RCC 7860 (cell line): Measurements from ENCODE around the gene MYO18B.

Experiments used
- DNase-seq: peaks from one replicate; pipeline ENCODE4 v3.0.0-alpha.2; 2015; ENCODE audit warnings: low spot score
- FAIRE-seq: peaks from 2 replicates; lab custom pipeline; 2012; peaks lifted over from hg19 to GRCh38; lab: Jason Lieb, UNC

Gene MYO18B

GRCh38 chr22:25772288-25772687 lies 30.3 kb downstream of the MYO18B start:
- FAIRE-seq (no peak), DNase-seq (no peak)

- DNase-seq: no peak
- no peak for FAIRE-seq
These were observed 32.6 kb downstream of the MYO18B start for GRCh38 chr22:25774575-25775026.

DNA sequence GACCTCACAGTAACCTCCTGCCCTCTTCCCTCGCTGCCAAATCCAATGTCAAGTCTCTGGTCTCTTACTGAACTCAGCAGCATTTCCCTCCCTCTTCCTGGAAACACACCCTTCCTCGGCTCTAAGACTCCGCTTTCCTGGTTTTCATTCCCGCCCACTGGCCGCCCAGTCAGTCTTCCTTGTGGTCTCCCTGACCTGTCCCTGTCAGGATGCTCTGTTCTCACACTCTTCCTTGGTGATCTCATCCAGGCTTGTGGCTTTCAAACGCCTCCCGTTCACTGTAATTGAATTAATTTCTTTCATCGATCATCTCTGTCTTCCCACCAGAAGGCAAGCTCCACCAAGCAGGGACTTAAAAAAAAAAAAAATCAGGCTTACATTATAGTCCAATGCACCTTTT lies 33.5 kb downstream of the MYO18B start:
- peak; percentile 59 for DNase-seq
- no peak for FAIRE-seq

GRCh38 chr22:25777411-25777810 lies 35.4 kb downstream of the MYO18B start:
- DNase-seq (no peak), FAIRE-seq (no peak)

DNA sequence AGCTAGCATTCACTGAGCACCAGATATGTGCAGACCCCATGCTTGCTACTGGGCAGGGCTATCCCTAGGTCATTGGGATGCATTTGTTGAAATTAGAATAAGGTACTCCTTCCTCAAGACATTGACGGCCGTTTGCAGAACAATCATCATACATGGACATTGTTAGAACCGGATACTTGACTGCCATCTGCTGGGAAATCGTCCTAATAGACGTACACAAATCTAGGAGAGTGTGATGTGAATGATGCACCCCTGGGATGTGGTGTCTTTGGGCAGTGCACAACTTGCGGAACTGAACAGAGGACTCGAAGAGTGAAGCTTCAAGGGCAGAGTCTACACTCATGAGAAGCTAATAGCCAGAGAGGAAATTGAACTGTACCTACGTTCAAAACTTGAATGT lies 35.9 kb downstream of the MYO18B start:
- FAIRE-seq (no peak), DNase-seq (peak; percentile 38)

- FAIRE-seq (no peak), DNase-seq (no peak)
These were observed 37.4 kb downstream of the MYO18B start for GRCh38 chr22:25779426-25779825.

DNA sequence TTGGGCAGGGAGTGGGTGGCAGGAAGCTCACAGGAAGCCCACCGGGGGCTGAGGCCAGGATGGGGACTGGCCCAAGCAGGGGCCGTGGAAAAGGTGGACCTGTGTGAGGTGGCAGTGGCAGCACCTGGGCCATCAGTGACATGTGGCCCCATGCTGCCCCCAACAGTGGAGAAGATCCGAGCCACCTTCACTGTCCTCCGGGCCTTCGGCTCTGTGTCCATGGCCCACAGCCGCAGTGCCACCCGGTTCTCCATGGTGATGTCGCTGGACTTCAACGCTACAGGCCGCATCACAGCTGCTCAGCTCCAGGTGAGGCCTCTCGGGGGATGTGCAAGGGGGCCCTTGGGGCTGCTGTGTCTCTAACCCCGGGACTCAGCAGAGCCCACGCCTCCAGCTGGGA lies 37.9 kb downstream of the MYO18B start:
- FAIRE-seq: no peak

GRCh38 chr22:25780673-25781072 lies 38.7 kb downstream of the MYO18B start:
- no peak for DNase-seq
- FAIRE-seq: no peak

More for the DNA sequence above, 37.9 kb downstream of the MYO18B start:
- no peak for DNase-seq

- no peak for FAIRE-seq
- DNase-seq: no peak
These were observed 39.8 kb downstream of the MYO18B start for GRCh38 chr22:25781801-25782200.

GRCh38 chr22:25782831-25783230 lies 40.8 kb downstream of the MYO18B start:
- DNase-seq (no peak), FAIRE-seq (no peak)

- DNase-seq: no peak
- no peak for FAIRE-seq
These were observed 41.9 kb downstream of the MYO18B start for GRCh38 chr22:25783856-25784255.

GRCh38 chr22:25786165-25786564 lies 44.2 kb downstream of the MYO18B start:
- FAIRE-seq (no peak), DNase-seq (no peak)

DNA sequence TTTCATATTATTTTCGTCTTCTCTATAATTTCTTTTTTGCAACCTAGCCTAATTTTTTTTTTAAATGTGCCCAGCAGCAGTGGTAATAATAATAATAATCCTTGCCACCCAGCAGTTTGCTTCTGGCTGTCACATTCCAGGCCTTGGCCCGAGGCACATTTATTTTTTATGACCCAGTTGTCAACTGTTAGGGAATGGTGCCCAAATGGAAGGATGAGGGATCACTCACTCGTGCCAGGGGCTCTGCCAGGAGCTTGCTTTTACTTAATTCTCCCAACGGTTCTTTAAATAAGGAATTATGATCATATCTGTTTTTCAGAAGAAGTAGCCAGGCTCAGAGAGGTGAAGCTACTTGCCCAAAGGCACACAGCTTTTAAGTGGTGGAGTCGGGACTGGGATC lies 49.6 kb downstream of the MYO18B start:
- FAIRE-seq: no peak

GRCh38 chr22:25795478-25795877 lies 53.5 kb downstream of the MYO18B start:
- no peak for FAIRE-seq
- no peak for DNase-seq

More for the DNA sequence above, 49.6 kb downstream of the MYO18B start:
- DNase-seq: no peak

DNA sequence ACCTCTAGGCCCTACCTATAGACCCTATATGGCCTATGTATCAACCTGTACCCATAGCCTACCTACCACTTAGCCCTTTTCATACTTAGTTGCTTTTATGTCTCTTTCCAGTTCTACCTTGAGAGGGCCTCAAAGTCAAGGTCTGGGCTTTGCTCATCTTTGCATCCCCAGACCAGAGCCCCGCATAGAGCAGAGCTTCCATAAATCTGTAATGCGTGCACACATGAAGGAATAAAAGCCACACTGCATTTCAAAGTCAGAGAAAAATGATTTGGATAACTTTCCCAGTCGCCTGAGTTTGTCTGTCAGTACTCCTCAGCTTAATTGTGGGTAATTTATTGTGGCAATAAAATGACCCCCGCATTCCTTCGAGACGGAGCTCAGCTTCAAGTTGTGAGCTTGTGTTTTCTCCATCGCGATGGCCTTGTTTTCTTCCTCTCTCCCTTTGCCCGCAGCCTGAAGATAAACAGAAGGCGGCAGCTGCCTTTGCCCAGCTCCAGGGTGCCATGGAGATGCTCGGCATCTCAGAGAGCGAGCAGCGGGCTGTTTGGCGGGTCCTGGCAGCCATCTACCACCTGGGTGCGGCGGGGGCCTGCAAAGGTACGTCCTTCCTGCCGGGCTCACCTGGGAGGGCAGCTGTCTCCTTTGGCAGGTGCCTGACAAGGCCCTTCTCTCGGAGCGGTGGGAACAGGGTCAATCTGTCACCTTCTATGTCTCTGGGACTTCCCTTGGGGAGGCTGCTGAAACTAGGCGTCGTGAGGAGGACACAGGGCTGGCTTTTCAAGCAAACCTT lies 55.7 kb downstream of the MYO18B start:
- FAIRE-seq (no peak), DNase-seq (no peak)

- FAIRE-seq: no peak
- no peak for DNase-seq
These were observed 58.8 kb downstream of the MYO18B start for GRCh38 chr22:25800766-25801165.

GRCh38 chr22:25802018-25802417 lies 60.0 kb downstream of the MYO18B start:
- DNase-seq (no peak), FAIRE-seq (no peak)

DNA sequence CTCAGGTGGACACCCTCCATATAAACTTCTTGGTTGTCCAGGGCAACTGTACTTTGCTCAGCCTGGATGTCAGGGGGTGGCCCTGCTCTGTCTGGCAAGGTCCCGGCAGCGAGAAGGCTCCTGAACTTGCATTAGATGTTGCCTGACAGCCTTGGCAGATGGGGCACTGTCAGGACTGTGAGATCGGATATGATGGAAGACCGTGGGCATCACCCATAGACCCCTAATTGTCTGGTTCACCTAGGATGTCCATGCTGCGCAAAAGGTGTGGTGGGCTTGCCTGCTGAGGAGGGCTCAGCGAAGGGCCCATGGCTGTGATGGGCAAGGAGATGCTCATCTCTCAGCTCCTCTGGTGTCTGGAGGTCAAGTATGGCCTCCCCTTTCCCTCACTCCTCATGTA lies 62.7 kb downstream of the MYO18B start:
- no peak for FAIRE-seq
- DNase-seq: no peak

- DNase-seq (no peak), FAIRE-seq (no peak)
These were observed 64.6 kb downstream of the MYO18B start for GRCh38 chr22:25806579-25806978.

DNA sequence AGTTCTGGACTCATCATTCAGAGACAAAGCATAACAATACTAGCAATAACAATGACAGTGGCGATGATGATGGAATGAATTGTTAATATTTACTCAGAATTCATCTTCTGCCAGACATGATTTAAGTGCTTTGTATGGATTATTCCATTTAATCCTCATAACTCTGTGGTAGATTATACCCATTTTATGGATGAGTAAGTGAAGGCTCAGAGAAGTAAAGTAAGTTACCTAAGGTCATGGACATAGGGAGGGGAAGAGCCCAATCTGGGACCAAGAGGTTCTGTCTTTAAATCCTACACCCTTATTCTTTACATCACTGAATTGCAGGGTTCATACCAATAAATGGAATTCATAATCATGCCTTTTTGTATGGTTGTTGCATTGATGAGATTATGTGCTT lies 72.7 kb downstream of the MYO18B start:
- DNase-seq (no peak), FAIRE-seq (no peak)

GRCh38 chr22:25815561-25815960 lies 73.6 kb downstream of the MYO18B start:
- FAIRE-seq (no peak), DNase-seq (no peak)

DNA sequence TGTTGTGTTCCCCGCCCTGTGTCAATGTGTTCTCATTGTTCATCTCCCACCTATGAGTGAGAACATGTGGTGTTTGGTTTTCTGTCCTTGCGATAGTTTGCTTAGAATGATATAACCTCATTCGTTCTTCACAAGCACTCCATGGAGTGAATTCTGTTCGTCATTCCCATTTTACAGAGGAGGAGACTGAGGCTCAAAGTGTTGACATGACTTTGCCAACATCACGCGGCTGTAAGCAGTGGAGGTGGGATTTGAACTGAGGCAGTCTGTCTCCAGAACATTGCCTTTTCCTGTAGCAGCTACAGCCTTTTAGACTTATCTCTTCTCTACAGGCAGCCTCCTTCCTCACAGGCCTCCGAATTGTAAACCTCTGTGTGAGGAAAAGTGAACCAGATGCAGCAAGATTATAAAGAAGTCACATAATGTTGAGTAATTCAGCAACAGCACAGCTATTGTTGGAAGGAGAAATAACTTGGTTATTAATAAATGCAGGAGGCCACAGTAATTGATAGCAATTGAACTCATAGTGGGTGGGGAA lies 74.6 kb downstream of the MYO18B start:
- DNase-seq (no peak), FAIRE-seq (no peak)
